Measurements from ENCODE around the gene MPPE1. TPM values are rescaled to one million over a fixed set of nuclear protein-coding genes. Genes with fewer than 3 reads are reported as not detected.
A peak's percentile ranks its signal among the peaks of the same experiment; 100 is the strongest.

Gene MPPE1
- total and polyA plus RNA-seq, 9 of the 15 experiments (the other 6 are each of a cell fraction or from before 2014, with no cell fraction given), result 10.7 to 19.5 (median 13.3) TPM

GRCh38 chr18:11857177-11857887 lies 50.8 kb downstream of the MPPE1 start (continued):
- TF ChIP-seq ZBTB40 (IDR thresholded peaks at IDR 0.05) (0 out of 2 replicates have a peak, but pooled peaks have one; percentile 24), ZBTB40 (CRISPR knock-in tag; IDR thresholded peaks at IDR 0.05) (no peak), BCOR (IDR thresholded peaks at IDR 0.05) (0 out of 2 replicates have a peak, but pooled peaks have one; percentile 31), PTRF (tag; IDR thresholded peaks at IDR 0.05) (no peak), ELF4 (CRISPR knock-in tag; IDR thresholded peaks at IDR 0.05) (0 out of 2 replicates have a peak, but pooled peaks have one; percentile 25), C11orf30 (IDR thresholded peaks at IDR 0.05; ENCODE audit: low read depth) (peak; percentile 93), SMARCA4 (IDR thresholded peaks at IDR 0.05) (peak; percentile 80; the same call in 1 of the 2 replicates), CTBP1 (IDR thresholded peaks at IDR 0.05; ENCODE audit: borderline replicate concordance) (peak; percentile 95), ZBTB17 (CRISPR knock-in tag; IDR thresholded peaks at IDR 0.05) (no peak), TOE1 (IDR thresholded peaks at IDR 0.05; ENCODE audit: borderline replicate concordance) (peak; percentile 55; the same call in 1 of the 2 replicates), TOE1 (CRISPR knock-in tag; IDR thresholded peaks at IDR 0.05; ENCODE audit: borderline replicate concordance, low read depth) (no peak), BMI1 (IDR thresholded peaks at IDR 0.05; ENCODE audit: low read length) (no peak), ZNF354B (CRISPR knock-in tag; IDR thresholded peaks at IDR 0.05) (no peak), RBM39 (optimal IDR thresholded peaks at IDR 0.05; ENCODE audit: low read depth, low read length) (no peak), NCOA6 (IDR thresholded peaks at IDR 0.05) (no peak)
- TF ChIP-seq, protein P1, sequence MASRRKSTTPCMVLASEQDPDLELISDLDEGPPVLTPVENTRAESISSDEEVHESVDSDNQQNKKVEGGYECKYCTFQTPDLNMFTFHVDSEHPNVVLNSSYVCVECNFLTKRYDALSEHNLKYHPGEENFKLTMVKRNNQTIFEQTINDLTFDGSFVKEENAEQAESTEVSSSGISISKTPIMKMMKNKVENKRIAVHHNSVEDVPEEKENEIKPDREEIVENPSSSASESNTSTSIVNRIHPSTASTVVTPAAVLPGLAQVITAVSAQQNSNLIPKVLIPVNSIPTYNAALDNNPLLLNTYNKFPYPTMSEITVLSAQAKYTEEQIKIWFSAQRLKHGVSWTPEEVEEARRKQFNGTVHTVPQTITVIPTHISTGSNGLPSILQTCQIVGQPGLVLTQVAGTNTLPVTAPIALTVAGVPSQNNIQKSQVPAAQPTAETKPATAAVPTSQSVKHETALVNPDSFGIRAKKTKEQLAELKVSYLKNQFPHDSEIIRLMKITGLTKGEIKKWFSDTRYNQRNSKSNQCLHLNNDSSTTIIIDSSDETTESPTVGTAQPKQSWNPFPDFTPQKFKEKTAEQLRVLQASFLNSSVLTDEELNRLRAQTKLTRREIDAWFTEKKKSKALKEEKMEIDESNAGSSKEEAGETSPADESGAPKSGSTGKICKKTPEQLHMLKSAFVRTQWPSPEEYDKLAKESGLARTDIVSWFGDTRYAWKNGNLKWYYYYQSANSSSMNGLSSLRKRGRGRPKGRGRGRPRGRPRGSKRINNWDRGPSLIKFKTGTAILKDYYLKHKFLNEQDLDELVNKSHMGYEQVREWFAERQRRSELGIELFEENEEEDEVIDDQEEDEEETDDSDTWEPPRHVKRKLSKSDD (conservative IDR thresholded peaks at IDR 0.05; ENCODE audit: low read length), result no peak
- TF ChIP-seq, protein P2, sequence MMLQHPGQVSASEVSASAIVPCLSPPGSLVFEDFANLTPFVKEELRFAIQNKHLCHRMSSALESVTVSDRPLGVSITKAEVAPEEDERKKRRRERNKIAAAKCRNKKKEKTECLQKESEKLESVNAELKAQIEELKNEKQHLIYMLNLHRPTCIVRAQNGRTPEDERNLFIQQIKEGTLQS (IDR thresholded peaks at IDR 0.05), result peak; percentile 90
- TF ChIP-seq, protein P2 (CRISPR knock-in tag; conservative IDR thresholded peaks at IDR 0.05), result no peak
